ENCODE data around the gene EEA1. TPM values are rescaled to one million over a fixed set of nuclear protein-coding genes. Genes with fewer than 3 reads are reported as not detected.

EEA1 gene
- total RNA-seq, 1 donor from 2014 or later: 30.0 TPM

GRCh38 chr12:92938638-92939037 lies 9.5 kb upstream of the EEA1 start:
- no peak for DNase-seq (ENCODE audit: low spot score)

GRCh38 chr12:92938018-92938417 lies 8.9 kb upstream of the EEA1 start:
- no peak for DNase-seq (ENCODE audit: low spot score)

- DNase-seq (ENCODE audit: low spot score): no peak
Measured at GRCh38 chr12:92933606-92934005, 4.5 kb upstream of the EEA1 start.

- DNase-seq (ENCODE audit: low spot score): no peak
Measured at GRCh38 chr12:92930421-92930820, 1.3 kb upstream of the EEA1 start.

- DNase-seq (ENCODE audit: low spot score): no peak
Measured at GRCh38 chr12:92929983-92930382, 888 bp upstream of the EEA1 start.

- DNase-seq (ENCODE audit: low spot score): peak; percentile 18
Measured at GRCh38 chr12:92928421-92928961, 604 bp downstream of the EEA1 start.

- no peak for DNase-seq (ENCODE audit: low spot score)
Measured at GRCh38 chr12:92927436-92928281, 1.4 kb downstream of the EEA1 start.

- DNase-seq (ENCODE audit: low spot score): no peak
Measured at GRCh38 chr12:92927055-92927435, 2.0 kb downstream of the EEA1 start.

GRCh38 chr12:92926549-92926948 lies 2.5 kb downstream of the EEA1 start:
- no peak for DNase-seq (ENCODE audit: low spot score)

- no peak for DNase-seq (ENCODE audit: low spot score)
Measured at GRCh38 chr12:92921877-92922276, 7.2 kb downstream of the EEA1 start.

- DNase-seq (ENCODE audit: low spot score): no peak
Measured at GRCh38 chr12:92915365-92915764, 13.7 kb downstream of the EEA1 start.

- DNase-seq (ENCODE audit: low spot score): no peak
Measured at GRCh38 chr12:92914170-92914569, 14.9 kb downstream of the EEA1 start.

- DNase-seq (ENCODE audit: low spot score): no peak
Measured at GRCh38 chr12:92912672-92913071, 16.4 kb downstream of the EEA1 start.

- DNase-seq (ENCODE audit: low spot score): no peak
Measured at GRCh38 chr12:92912052-92912451, 17.0 kb downstream of the EEA1 start.

GRCh38 chr12:92911339-92911738 lies 17.8 kb downstream of the EEA1 start:
- DNase-seq (ENCODE audit: low spot score): no peak

GRCh38 chr12:92908108-92908507 lies 21.0 kb downstream of the EEA1 start:
- DNase-seq (ENCODE audit: low spot score): no peak

- no peak for DNase-seq (ENCODE audit: low spot score)
Measured at GRCh38 chr12:92905811-92906554, 23.1 kb downstream of the EEA1 start.

- DNase-seq (ENCODE audit: low spot score): no peak
Measured at GRCh38 chr12:92905258-92905810, 23.8 kb downstream of the EEA1 start.

- no peak for DNase-seq (ENCODE audit: low spot score)
Measured at GRCh38 chr12:92900941-92901340, 28.2 kb downstream of the EEA1 start.

GRCh38 chr12:92899386-92900001 lies 29.6 kb downstream of the EEA1 start:
- peak; percentile 79 for DNase-seq (ENCODE audit: low spot score)

- DNase-seq (ENCODE audit: low spot score): no peak
Measured at GRCh38 chr12:92898755-92899154, 30.3 kb downstream of the EEA1 start.

- DNase-seq (ENCODE audit: low spot score): no peak
Measured at GRCh38 chr12:92897844-92898243, 31.3 kb downstream of the EEA1 start.

Measured in mucosa of gallbladder (tissue), 1 donor.